ENCODE results near the gene SMIM30.

GRCh38 chr7:113099284-113099919 is 19.0 kb downstream of the SMIM30 start:
- TF ChIP-seq POLR2A (IDR thresholded peaks at IDR 0.05) (no peak), CTCF (IDR thresholded peaks at IDR 0.05) (no peak)
